AG04449 (cell line): ENCODE data around the gene WASL.

Experiments
- CTCF ChIA-PET: fragments of 350-600 bp; formaldehyde crosslinking; extraction: SDS; loops from one replicate; lab custom pipeline; 2021; ENCODE audit warnings: antibody characterized with exemption; lab: Yijun Ruan, JAX
- POLR2A ChIA-PET: fragments of 400-600, 350-600 bp; formaldehyde crosslinking; extraction: SDS; loops from one replicate; lab custom pipeline; 2020; ENCODE audit warnings: antibody characterized with exemption, inconsistent platforms; lab: Yijun Ruan, JAX
- DNase-seq: peaks from one replicate; pipeline ENCODE4 v3.0.0-alpha.2; 2010; ENCODE audit warnings: low read depth, low spot score
- H3K4me3 ChIP-seq: 2 replicates; pipeline ENCODE4 v1.5.1; 2011; ENCODE audit warnings: low read depth, mild to moderate bottlenecking, control low read depth, low read length
- CTCF ChIP-seq: IDR thresholded peaks from one replicate; pipeline ENCODE4 v1.5.1; 2011; ENCODE audit warnings: mild to moderate bottlenecking, moderate library complexity, low read length, control low read depth, inconsistent platforms; ENCODE audit not compliant: insufficient read depth; ENCODE audit errors: missing control alignments

Gene WASL

GRCh38 chr7:123732413-123733091 is 16.3 kb downstream of the WASL start:
- ChIA-PET CTCF (interaction anchor here (1.9 kb wide), 1 partner anchor 31 kb away, joined by 4 read pairs; no protein-coding TSS in a partner anchor), POLR2A (no interaction called here)
- DNase-seq, result no peak
- TF ChIP-seq CTCF, result no peak
- H3K4me3 ChIP-seq, result no peak overlapping the region

GRCh38 chr7:123729218-123729578 is 19.6 kb downstream of the WASL start:
- no peak overlapping the region for H3K4me3 ChIP-seq
- ChIA-PET POLR2A (no interaction called here), CTCF (no interaction called here)

GRCh38 chr7:123727071-123727837 is 21.5 kb downstream of the WASL start:
- CTCF ChIA-PET, result interaction anchor here (1.3 kb wide), 1 partner anchor 21 kb away, joined by 4 read pairs; the partner anchor contains the start of gene WASL
- no peak for TF ChIP-seq CTCF
- POLR2A ChIA-PET, result interaction anchor here (0.7 to 2.2 kb wide), 2 partner anchors 21 to 272 kb away, joined by 4 to 16 read pairs; partner anchors contain the start of gene WASL
- no peak overlapping the region for H3K4me3 ChIP-seq
- peak; percentile 67 for DNase-seq

More at GRCh38 chr7:123729218-123729578, 19.6 kb downstream of the WASL start:
- DNase-seq, result no peak
- TF ChIP-seq CTCF, result no peak

GRCh38 chr7:123725586-123726171 is 23.1 kb downstream of the WASL start:
- no peak for TF ChIP-seq CTCF
- ChIA-PET CTCF (interaction anchor here (0.7 to 1.7 kb wide), 2 partner anchors 10 to 20 kb away, joined by 3 to 5 read pairs; no protein-coding TSS in a partner anchor), POLR2A (interaction anchor here (2.2 kb wide), 1 partner anchor 23 kb away, joined by 16 read pairs; the partner anchor contains the start of gene WASL)
- DNase-seq, result no peak
- H3K4me3 ChIP-seq, result no peak overlapping the region

DNA sequence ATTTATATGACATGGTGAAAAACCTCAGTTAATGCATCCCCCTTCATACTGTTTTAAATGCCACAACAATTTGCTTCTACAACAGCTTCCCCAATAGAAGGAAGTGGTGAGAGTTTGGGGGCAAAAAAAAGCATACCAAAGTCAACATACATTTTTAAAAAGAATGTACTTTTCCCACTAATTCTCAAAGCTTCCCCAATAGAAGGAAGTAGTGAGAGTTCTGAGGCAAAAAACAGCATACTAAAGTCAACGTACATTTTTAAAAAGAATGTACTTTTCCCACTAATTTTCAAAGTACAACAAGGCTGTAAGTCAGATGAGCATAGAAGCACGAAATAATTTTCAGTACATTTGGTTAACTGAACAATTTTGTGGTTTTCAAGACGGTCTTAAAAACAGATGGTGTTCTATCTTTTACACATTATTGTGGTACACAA is 24.0 kb downstream of the WASL start:
- no peak for DNase-seq

More for the DNA sequence above, 24.0 kb downstream of the WASL start:
- CTCF ChIA-PET, result interaction anchor here (1.7 kb wide), 1 partner anchor 9 kb away, joined by 5 read pairs; no protein-coding TSS in a partner anchor
- H3K4me3 ChIP-seq, result no peak overlapping the region
- no peak for TF ChIP-seq CTCF
- POLR2A ChIA-PET, result no interaction called here
